ENCODE measurements around the gene GEN1. TPM values are rescaled to one million over a fixed set of nuclear protein-coding genes. Genes with fewer than 3 reads are reported as not detected.

Gene GEN1
- total and polyA plus RNA-seq, 2 of the 13 experiments (the other 11 are each of a cell fraction or from before 2014, with no cell fraction given): 9.9 to 27.1 TPM

DNA sequence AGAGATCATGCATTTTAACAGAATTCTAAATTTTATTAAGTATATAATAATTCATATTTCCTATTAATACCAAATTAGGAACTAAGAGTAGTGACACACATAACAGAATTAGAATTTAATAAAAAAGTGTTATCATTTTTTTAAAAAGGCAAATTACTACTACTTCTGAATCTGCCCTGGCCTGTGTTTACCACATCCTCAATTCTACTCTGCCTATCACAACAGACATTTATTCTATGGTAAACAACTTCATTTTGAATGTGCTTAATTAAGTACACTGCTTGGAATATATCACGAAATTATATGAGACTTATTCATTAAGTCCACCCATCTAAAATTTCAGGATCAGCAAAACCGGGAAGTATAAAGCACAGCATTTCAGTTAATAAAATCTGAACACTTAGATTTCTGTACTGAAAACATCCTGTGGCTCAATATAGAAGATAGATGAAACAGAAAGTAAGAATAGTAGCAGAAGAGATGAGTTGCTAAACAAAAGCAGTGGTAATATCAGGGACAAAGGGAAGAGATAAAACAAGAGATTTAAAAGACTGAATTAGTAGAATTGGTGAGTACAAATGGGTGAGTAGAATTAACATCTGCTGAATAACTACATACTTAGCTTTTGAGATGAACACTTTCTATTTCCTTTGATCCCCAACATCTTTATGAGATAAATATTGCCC, 4.0 kb upstream of the GEN1 start:
- ATAC-seq: no peak
- H3K27ac ChIP-seq (ENCODE audit: extremely low read length, insufficient read depth, low read length): no peak overlapping the region
- intact Hi-C loops (cut with micrococcal nuclease; ENCODE audit: unreplicated experiment): loop anchor here (5.0 kb wide), 1 partner anchor 208 kb away; the partner anchor contains the start of gene VSNL1
- H3K9me3 ChIP-seq (ENCODE audit: low read length): no peaks in the 10 kb centered on the region
- H3K27me3 ChIP-seq (ENCODE audit: control insufficient read depth in 1 of 2, insufficient read depth in 2 of 2, low read length in 2 of 2): no peaks in the 10 kb centered on the region; a peak in 1 of 5 replicates
- CTCF ChIA-PET (ENCODE audit: low intra/inter-chr PET ratio, low total read pairs): no interaction called here
- POLR2A ChIA-PET: no interaction called here
- TF ChIP-seq ZNF501 (CRISPR knock-in tag; IDR thresholded peaks at IDR 0.05): no peak
- TF ChIP-seq MAFK (conservative IDR thresholded peaks at IDR 0.05 in 1 of 2, IDR thresholded peaks at IDR 0.05 in 1 of 2; ENCODE audit: low read length in 2 of 2): peak in 1 of 2 experiments; percentile 45; a peak in 1 of 4 replicates
- FAIRE-seq: no peak
- no peak overlapping the region for H3K4me2 ChIP-seq (ENCODE audit: low read depth, low read length)
- WGBS (ENCODE audit: low lambda C conversion rate): 91% methylated on average over 2 of the region's 2 CpGs
- no peak overlapping the region for H3K9ac ChIP-seq (ENCODE audit: insufficient read depth, low read depth, low read length)
- H2AFZ ChIP-seq (ENCODE audit: low read length): no peak overlapping the region
- no peaks in the 10 kb centered on the region for H3K36me3 ChIP-seq (replicated peaks in 1 of 2; ENCODE audit: control insufficient read depth in 1 of 2, insufficient read depth in 2 of 2, low read length in 2 of 2)
- no peak for DNase-seq (ENCODE audit: low spot score)
- no peak overlapping the region for H3K4me3 ChIP-seq (replicated peaks in 1 of 3; ENCODE audit: insufficient read depth in 1 of 3, low read depth in 2 of 3, low read length in 3 of 3)
- peaks cover 46% of the 10 kb centered on the region for H3K79me2 ChIP-seq (ENCODE audit: insufficient read depth, low read length)
- in situ Hi-C loops (cut with HindIII; ENCODE audit: extremely low pct_ligation_motif_present, low pct_unique_long_range_greater_than_20kb): loop anchor here (10.0 kb wide), 1 partner anchor 205 kb away; the partner anchor contains the start of gene VSNL1
- H4K20me1 ChIP-seq (ENCODE audit: insufficient read depth, low read length): no peaks in the 10 kb centered on the region
- no TSS peak for BruUV-seq (replicated peaks)
- H3K4me1 ChIP-seq (ENCODE audit: insufficient read depth, low read length): peaks cover 17% of the 10 kb centered on the region

GRCh38 chr2:17752246-17752645, 1.7 kb upstream of the GEN1 start:
- no peaks in the 10 kb centered on the region for H4K20me1 ChIP-seq (ENCODE audit: insufficient read depth, low read length)
- no peak overlapping the region for H2AFZ ChIP-seq (ENCODE audit: low read length)
- H3K9ac ChIP-seq (ENCODE audit: insufficient read depth, low read depth, low read length): peak overlapping the region; percentile 97
- in situ Hi-C loops (cut with HindIII; ENCODE audit: extremely low pct_ligation_motif_present, low pct_unique_long_range_greater_than_20kb) (loop anchor here (10.0 kb wide), 1 partner anchor 207 kb away; the partner anchor contains the start of gene VSNL1), intact Hi-C loops (cut with micrococcal nuclease; ENCODE audit: unreplicated experiment) (loop anchor here (2.0 to 5.0 kb wide), 2 partner anchors 33 to 210 kb away; partner anchors contain the start of gene VSNL1)
- CTCF ChIA-PET (ENCODE audit: low intra/inter-chr PET ratio, low total read pairs): no interaction called here
- DNase-seq (ENCODE audit: low spot score): no peak
- H3K4me2 ChIP-seq (ENCODE audit: low read depth, low read length): peak overlapping the region; percentile 65
- H3K27ac ChIP-seq (ENCODE audit: extremely low read length, insufficient read depth, low read length): peak overlapping the region; percentile 99
- FAIRE-seq: no peak
- TF ChIP-seq RBM22 (optimal IDR thresholded peaks at IDR 0.05; ENCODE audit: low read length): no peak
- H3K27me3 ChIP-seq (ENCODE audit: control insufficient read depth in 1 of 2, insufficient read depth in 2 of 2, low read length in 2 of 2): no peaks in the 10 kb centered on the region; a peak in 1 of 5 replicates
- 43% methylated on average over 3 of the region's 3 CpGs for WGBS (ENCODE audit: low lambda C conversion rate)
- H3K4me3 ChIP-seq (replicated peaks in 1 of 3; ENCODE audit: insufficient read depth in 1 of 3, low read depth in 2 of 3, low read length in 3 of 3): peak overlapping the region; percentile 82 to 95 (median 93); a peak in 5 of 6 replicates
- no peaks in the 10 kb centered on the region for H3K9me3 ChIP-seq (ENCODE audit: low read length)
- no peak for ATAC-seq
- POLR2A ChIA-PET: no interaction called here
- no TSS peak for BruUV-seq (replicated peaks)
- H3K36me3 ChIP-seq (replicated peaks in 1 of 2; ENCODE audit: control insufficient read depth in 1 of 2, insufficient read depth in 2 of 2, low read length in 2 of 2): no peaks in the 10 kb centered on the region
- peaks cover 69% of the 10 kb centered on the region for H3K79me2 ChIP-seq (ENCODE audit: insufficient read depth, low read length)
- H3K4me1 ChIP-seq (ENCODE audit: insufficient read depth, low read length): peaks cover 39% of the 10 kb centered on the region

Measured in HepG2 (cell line).